HL-60 (cell line): ENCODE measurements around the gene MIEN1.

Experiments
- CTCF ChIP-seq: IDR thresholded peaks from one replicate; pipeline ENCODE4 v1.5.1; 2011; ENCODE audit warnings: low read length, control low read depth, inconsistent platforms; ENCODE audit not compliant: insufficient read depth
- GABPA ChIP-seq: IDR thresholded peaks from 2 replicates; pipeline ENCODE4 v1.6.1; 2012; ENCODE audit warnings: low read depth
- POLR2AphosphoS5 ChIP-seq: IDR thresholded peaks from 2 replicates; pipeline ENCODE4 v1.6.1; 2012; ENCODE audit warnings: low read depth
- REST ChIP-seq: IDR thresholded peaks from 2 replicates; pipeline ENCODE4 v1.6.1; 2012; ENCODE audit warnings: low read depth; ENCODE audit not compliant: insufficient replicate concordance

GRCh38 chr17:39751637-39752036 lies 21.3 kb upstream of the MIEN1 start:
- TF ChIP-seq CTCF (no peak), POLR2AphosphoS5 (no peak), REST (no peak), GABPA (no peak)
